D721Med (cell line): ENCODE measurements around the gene RPL27.
"Not testable (repeated sequence)": the region's sequence is repeated elsewhere in the genome, so short reads cannot be mapped to it uniquely, and the experiment has no call there.

ENCODE experiments used
- DNase-seq: peaks from one replicate; pipeline ENCODE4 v3.0.0; 2011; ENCODE audit warnings: low spot score; ENCODE audit not compliant: insufficient read length
- FAIRE-seq: peaks from 2 replicates; lab custom pipeline; 2011; peaks lifted over from hg19 to GRCh38; lab: Jason Lieb, UNC
- TF ChIP-seq, protein P1 (sequence below): IDR thresholded peaks from 2 replicates; pipeline ENCODE4 v1.5.1; 2012; ENCODE audit warnings: mild to moderate bottlenecking, control low read depth; ENCODE audit not compliant: insufficient read depth; ENCODE audit errors: missing control alignments

The RPL27 gene

GRCh38 chr17:42985225-42985624 lies 13.0 kb upstream of the RPL27 start:
- no peak for DNase-seq
- TF ChIP-seq, protein P1, sequence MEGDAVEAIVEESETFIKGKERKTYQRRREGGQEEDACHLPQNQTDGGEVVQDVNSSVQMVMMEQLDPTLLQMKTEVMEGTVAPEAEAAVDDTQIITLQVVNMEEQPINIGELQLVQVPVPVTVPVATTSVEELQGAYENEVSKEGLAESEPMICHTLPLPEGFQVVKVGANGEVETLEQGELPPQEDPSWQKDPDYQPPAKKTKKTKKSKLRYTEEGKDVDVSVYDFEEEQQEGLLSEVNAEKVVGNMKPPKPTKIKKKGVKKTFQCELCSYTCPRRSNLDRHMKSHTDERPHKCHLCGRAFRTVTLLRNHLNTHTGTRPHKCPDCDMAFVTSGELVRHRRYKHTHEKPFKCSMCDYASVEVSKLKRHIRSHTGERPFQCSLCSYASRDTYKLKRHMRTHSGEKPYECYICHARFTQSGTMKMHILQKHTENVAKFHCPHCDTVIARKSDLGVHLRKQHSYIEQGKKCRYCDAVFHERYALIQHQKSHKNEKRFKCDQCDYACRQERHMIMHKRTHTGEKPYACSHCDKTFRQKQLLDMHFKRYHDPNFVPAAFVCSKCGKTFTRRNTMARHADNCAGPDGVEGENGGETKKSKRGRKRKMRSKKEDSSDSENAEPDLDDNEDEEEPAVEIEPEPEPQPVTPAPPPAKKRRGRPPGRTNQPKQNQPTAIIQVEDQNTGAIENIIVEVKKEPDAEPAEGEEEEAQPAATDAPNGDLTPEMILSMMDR: no peak
- no peak for FAIRE-seq

DNA sequence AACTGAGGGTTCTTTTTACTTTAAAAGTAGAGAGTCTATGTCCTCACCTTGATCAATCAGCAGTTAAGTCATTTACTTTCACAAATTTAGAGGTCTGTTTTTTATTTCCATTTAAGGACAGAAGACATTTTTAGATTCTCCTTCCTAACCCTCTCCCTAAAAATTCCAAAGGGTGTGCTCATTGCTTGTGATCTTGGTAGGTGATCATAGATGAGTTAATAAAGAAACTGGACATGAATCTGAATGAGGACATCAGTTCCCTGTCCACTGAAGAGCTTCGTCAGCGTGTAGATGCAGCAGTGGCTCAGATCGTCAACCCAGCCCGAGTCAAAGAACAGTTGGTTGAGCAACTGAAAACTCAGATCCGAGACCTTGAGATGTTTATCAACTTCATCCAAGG lies 9.1 kb upstream of the RPL27 start:
- FAIRE-seq (no peak), DNase-seq (no peak)
- TF ChIP-seq, protein P1: no peak

DNA sequence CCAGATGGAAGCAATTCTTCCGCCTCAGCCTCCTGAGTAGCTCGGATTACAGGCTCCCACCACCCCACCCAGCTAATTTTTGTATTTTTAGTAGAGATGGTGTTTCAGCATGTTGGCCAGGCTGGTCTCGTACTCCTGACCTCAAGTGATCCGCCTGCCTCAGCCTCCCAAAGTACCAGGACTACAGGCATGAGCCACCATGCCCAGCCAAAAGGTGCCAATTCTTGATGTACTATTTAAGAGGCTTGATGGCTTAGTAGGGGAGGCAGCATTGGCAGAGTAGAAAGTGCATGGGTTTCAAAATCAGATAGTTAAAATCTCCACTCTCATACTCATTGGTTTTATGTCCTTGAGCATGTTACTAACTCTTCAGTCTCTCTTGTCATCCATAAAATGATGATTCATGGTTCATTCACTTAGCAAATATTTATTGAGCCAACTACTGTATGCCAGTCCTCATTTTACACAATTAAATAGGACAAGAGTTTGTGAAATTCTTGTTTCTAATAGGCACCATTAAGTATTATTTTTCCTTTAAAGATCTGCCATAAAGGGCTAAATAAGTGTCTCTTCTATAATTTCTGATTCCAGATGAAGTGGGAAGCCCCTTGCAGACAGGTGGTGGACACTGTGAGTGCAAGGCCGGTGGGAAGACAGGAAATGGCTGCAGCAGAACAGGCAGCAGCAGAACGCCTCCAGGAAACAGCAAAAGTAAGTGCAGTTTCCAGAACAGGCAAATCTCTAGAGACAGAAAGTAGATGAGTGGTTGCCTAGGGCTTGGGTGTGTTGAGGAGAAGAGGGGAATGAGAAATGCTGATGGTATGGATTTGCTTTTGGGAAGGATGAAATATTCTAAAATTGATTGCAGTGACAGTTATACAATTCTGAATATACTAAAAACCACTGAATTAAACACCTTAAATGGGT lies 8.2 kb upstream of the RPL27 start:
- no peak for FAIRE-seq

GRCh38 chr17:42991471-42991870 lies 6.7 kb upstream of the RPL27 start:
- DNase-seq (no peak), FAIRE-seq (no peak)
- TF ChIP-seq, protein P1: no peak

More for the DNA sequence above, 8.2 kb upstream of the RPL27 start:
- TF ChIP-seq, protein P1: no peak
- DNase-seq: no peak

- TF ChIP-seq, protein P1: no peak
- FAIRE-seq (no peak), DNase-seq (no peak)
Measured at GRCh38 chr17:42992872-42993271, 5.3 kb upstream of the RPL27 start.

DNA sequence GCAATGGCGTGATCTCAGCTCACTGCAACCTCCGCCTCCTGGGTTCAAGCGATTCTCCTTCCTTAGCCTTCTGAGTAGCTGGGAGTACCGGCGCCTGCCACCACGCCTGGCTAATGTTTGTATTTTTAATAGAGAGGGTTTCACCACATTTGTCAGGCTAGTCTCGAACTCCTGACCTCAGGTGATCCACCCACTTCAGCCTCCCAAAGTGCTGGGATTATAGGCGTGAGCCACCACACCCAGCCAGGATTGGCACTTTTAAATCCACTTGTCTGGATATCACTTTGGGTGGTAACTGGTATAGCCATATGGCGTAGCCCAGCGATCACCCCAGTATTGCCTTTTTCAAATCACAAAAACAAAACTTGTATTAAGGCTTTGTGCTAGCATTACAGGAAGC lies 4.3 kb upstream of the RPL27 start:
- DNase-seq, FAIRE-seq: not testable (repeated sequence)

DNA sequence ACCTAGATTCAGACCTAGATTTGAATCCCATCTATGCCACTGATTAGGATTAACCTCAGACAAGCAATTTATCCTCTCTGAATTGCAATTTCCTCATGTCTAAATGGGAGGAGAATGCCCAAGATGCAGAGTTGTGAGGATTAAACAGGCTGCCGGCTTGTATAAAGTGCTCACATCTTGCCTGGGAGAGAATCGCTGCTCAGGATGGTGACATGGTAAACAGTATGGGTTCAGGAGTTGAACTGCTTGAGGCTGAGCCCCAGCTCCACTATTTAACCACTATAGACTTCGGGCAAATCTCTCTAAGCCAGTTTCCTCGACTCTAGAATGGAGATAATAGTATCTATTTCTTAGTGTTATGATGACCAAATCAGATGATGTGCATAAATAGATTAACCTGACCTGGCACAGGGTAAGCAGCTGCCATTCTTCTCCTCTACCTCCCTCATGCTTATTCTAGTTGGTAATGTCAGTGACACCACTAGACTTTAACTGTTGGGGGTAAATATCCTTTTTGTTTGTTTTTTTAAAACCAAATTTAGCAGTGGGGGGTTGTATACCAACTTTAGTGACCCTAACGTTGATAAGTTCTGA lies 732 bp upstream of the RPL27 start:
- TF ChIP-seq, protein P1: no peak
- DNase-seq (no peak), FAIRE-seq (no peak)
